ENCODE data around the gene ZFP92.

DNA sequence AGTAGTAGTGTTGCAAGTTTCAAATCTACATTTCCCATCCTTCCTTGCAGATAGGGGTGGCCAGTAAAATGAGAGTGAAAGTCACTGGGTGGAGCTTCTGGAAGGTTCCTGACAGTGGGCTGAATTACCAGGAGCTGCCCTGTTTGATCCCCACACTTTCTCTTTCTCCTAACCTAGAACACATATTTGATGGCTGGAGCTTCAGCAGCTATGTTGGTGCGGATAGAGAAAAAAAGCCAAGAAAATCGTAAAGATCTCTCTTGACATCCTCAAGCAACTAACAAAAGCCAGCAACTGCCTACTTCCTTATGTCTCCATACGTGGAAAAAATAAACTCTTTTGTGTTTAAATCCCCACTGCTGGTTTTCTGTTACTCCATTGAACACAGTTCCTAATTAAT is 45.2 kb upstream of the ZFP92 start:
- TF ChIP-seq, protein P1, sequence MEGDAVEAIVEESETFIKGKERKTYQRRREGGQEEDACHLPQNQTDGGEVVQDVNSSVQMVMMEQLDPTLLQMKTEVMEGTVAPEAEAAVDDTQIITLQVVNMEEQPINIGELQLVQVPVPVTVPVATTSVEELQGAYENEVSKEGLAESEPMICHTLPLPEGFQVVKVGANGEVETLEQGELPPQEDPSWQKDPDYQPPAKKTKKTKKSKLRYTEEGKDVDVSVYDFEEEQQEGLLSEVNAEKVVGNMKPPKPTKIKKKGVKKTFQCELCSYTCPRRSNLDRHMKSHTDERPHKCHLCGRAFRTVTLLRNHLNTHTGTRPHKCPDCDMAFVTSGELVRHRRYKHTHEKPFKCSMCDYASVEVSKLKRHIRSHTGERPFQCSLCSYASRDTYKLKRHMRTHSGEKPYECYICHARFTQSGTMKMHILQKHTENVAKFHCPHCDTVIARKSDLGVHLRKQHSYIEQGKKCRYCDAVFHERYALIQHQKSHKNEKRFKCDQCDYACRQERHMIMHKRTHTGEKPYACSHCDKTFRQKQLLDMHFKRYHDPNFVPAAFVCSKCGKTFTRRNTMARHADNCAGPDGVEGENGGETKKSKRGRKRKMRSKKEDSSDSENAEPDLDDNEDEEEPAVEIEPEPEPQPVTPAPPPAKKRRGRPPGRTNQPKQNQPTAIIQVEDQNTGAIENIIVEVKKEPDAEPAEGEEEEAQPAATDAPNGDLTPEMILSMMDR (conservative IDR thresholded peaks at IDR 0.05) = no peak
- no peak for TF ChIP-seq EZH2 (IDR thresholded peaks at IDR 0.05; ENCODE audit: low read depth)
